Measurements from ENCODE around the gene SLK.

The SLK gene

DNA sequence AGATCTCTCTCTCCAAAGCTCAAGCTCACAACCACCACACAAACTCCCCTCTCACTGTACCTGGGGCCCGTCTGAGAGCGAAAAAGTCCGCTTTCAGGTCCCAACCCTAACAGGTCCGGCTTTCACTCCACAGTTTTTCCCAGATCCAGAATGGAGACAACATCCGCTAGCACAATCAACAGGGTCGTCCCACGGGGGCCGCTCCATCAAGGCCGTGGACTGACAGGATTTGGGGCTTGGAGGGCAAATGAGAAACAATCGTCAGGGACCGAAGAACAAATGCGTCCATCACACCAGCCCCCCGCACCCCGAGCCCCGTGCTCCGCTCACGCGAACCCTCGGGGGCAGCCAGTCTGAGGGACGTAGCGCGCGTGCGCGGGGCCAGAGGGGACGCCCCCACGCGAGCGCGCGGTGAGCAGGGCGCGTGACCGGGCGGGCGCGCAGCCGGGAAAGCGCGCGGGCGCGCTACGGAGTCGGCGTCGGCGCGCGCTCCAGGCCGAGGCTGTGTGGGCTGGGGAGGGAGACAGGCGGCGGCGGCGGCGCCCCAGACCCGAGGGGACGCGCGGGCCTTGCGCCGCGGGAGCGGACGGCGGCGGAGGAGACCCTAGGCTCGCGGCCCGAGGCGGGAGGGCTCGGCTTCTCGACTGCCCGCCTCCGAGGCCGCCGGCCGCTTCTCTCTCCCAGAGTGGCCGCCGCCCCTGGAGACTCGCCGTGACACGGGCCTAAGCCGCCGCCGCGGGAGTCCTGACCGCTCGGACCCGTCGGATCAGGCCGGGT is at the start of gene SLK:
SLK (plus strand) TSS at position 470 of the 777 bp plus-strand sequence. CDS start 606 bp downstream, outside the sequence.
- peak; percentile 62 to 72 (median 65) for DNase-seq (ENCODE audit: low read depth in 3 of 3)

DNA sequence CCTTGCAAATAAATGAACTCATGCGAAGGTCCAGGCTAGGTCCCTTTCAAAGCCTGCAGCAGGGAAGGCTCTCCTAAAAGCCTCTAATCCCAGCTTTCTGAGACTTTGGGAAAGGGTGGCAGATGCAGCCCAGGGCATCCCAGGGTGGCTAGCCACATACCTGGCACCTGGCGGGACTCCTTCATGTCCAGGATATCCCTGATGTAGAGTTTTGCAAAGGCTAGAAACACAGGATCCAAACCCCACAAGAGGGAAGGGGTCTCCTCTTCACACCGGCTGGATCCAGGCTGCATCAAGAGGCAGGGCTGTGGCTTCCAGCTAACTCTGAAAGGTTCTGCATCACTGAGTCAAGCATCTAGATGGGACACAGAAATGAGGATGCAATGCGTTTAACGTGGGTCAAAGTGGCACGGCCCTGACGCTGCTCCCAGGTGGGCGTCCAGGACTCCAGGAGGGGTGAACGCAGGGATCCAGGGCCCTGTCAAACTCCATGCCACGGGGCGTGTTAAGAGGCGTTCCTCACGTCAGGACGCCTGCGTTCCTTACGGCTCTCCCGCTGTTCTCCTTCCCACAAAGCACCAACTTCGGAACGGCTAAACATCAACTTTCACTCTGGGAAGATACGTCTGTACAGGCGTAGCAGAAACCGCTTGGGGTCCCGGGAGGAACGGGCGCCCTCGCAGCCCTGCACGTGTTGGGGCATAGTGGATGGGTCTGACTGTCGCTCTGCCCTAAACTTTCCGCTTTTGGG is 49.5 kb upstream of the SLK start:
- peak in 2 of 3 experiments; percentile 23 to 35 for DNase-seq (ENCODE audit: low read depth in 3 of 3)

DNA sequence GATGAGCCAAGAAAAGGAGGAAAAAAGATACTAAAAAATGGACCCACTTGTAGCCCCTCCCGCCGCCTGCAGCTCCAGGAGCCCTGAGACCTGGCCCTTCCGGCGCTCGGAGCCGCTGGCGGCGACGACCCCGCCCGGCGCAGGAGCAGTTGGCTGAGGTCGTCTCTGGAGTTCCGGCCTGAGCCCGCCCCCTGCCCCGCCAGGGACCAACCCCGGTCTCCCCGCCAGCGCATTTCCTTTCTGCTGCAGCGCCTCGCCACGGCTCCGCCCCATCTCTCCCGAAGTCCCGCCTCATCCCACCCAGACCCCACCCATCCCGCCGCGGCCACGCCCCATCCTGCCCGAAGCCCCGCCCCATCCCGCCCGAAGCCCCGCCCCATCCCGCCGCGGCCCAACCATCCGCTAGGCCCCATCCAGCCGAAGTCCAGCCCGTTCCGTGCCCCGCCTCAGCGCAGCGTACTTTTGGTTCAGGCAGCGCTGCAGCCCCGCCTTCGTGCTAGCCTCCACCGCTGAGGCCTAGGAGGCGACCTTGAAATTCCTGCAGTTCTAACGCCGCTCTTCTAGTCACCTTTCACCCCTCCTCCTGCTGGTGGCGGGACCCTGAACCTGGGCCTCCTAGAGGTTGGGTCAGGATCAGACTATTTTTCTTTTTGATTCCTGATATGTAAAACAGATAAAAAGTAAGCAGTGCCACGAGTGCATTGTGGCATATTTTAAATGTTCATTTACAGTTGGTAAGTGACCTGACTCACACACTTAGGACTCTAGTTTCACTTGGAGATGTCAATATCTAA is 48.7 kb upstream of the SLK start, which contains the start of gene STN1:
STN1 (minus strand) TSS at position 132 of the 794 bp plus-strand sequence. CDS start 590 bp downstream, outside the sequence.
- peak; percentile 88 to 94 (median 93) for DNase-seq (ENCODE audit: low read depth in 3 of 3)

DNA sequence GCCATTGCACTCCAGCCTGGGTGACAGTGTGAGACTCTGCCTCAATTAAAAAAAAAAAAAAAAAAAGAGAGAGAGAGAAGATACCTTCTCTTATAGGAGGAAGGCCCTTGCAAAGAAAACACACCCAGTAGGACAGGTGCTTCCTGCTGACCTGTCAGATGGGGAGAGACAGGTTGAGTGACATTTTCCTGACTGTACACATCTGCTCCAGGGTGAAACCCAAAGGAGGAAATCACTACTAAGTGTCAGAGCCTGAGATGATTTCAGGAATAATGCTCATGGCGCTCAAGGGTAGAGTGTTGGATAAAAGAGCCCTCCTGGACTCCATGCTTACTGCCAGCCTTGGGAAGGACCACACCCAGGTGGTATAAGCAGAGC is 47.3 kb upstream of the SLK start:
- DNase-seq (ENCODE audit: low read depth in 3 of 3): no peak

DNA sequence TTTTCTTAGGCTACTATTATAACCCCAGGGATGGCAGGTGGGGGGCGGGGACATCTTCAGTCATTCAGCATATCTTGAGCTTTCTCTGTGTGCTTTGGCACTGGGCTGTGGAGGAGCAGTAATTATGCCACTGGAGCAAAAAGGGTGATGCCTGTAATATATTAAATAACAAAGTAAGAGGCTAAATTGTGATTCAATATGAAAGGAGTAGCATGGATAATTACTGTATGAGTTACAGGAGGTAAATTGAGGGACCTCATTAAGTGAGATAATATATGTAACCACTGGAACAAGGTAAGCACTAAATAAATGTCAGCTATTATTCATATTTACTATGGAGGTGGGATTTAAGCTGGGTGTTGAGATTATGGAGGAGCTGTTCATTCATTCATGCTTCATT is 45.7 kb upstream of the SLK start:
- no peak for DNase-seq (ENCODE audit: low read depth in 3 of 3)

DNA sequence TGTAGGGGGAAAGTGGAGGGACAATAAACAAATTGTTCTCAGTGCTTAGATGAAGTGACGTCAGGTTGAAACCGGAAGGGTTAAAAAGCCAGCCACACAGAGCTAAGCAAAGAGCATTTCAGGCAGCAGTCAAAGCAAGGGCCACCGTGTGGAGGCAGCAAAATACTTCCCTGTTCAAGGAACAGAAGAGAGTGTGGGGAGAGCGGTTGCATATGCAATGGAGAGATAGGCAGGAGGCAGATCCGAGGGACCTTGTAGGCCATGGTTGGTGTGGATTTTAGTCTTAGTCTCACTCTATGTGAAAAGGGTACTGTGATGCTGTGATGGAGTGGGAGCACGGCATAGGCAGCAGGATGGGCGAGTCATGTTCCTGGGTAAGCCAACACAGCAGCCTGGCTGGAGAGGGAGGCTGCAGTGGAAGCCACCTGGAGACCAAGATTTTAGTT is 45.2 kb upstream of the SLK start:
- peak in 1 of 3 experiments; percentile 19 for DNase-seq (ENCODE audit: low read depth in 3 of 3)

DNA sequence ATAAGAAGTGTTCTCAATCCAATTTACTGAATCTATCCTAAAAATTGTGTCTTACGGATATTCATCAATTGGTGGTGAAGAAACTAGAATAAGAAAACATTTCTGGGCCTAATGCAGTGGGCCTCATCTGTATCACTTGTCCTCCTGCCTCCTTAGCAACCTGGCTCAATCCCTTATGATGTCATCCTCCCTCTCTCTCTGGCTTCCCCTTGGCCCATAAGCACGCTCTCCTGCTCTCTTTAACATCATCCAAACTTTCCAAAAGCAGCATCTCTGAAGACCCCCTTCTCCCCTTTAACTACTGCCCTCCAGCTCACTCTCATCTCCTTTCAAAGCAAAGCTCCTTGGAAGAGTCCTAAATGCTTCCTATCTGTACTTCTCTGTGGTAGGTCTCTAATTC is 44.3 kb upstream of the SLK start:
- no peak for DNase-seq (ENCODE audit: low read depth in 3 of 3)

DNA sequence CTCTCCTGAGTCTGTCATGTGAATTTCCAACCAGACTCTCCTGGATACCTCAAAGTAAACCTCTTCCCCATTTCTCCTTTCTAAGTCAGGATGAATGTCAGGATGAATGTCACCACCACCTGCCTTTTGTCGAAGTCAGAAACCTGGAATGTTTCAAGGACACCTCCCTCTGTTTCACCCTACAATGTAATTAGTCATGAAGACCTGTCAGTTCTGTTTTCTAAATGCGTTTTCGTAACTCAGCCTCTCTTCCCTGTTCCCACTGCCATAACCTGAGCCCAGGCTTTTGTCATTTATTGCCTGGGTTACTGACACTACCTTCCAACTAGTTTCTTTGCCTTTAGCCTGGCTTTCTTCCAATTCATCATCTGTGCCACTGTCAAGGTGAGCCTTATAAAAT is 43.4 kb upstream of the SLK start:
- DNase-seq (ENCODE audit: low read depth in 3 of 3): no peak

DNA sequence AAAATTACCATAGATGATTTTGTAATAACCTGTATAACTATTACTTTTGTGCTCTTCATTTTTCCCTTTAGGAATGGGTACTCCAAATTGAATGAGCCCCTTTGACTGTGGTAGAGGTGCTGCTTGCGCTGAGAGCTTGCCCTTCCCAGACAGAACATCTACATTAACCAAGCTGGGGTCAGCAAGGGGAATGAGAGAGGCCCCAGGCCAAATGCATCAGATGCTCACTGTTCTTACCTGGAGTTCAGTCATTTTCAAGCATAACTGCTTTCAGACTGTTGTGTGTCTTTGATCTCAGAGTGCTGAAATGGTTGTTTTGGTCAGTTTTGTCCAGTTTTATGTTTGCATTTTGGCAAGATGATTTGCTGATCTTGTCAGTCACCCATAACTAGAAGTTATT is 41.3 kb upstream of the SLK start:
- DNase-seq (ENCODE audit: low read depth in 3 of 3): no peak

DNA sequence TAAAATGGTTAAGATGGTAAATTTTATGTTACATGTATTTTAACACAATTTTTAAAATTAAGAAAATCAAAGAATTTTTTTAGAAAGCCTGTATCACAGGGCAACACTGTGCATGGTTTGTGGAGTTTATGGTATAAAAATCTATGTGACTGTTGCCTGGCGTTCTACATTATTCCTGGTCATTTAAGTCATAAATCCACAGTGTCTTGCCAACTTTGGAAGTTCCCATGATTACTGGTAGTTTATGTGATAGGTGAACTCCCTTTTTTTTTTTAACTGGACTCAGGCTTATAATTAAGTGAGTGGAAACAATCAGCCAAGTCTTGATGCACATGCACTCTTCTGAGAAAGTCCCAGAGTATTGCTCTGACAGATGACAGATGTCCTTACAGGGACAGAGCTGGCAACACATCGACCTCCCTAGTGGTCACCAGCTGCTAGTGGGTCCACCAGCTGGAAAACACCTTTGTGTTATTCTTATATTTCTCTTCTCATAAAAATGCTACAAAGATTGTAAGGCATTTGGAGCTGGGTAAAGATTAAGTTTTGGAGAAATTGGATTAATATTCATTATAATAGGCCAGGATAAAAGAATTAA is 40.1 kb upstream of the SLK start:
- no peak for DNase-seq (ENCODE audit: low read depth in 3 of 3)

DNA sequence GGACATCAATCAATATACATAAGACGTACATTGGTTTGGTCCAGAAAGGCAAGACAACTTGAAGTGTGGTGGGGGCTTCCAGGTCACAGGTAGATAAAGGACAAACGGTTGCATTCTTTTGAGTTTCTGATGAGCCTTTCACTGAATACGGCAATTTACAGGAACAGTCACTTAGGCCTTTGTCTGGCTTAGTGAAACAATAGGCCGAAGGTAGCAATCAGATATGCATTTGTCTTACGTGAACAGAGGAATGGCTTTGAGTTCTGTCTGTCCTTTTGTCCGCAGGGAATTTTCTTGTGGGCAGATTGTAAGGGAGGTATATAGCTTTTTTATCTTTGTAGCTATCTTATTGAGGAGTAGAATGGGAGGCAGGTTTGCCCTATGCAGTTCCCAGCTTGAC is 38.2 kb upstream of the SLK start:
- DNase-seq (ENCODE audit: low read depth in 3 of 3): no peak

DNA sequence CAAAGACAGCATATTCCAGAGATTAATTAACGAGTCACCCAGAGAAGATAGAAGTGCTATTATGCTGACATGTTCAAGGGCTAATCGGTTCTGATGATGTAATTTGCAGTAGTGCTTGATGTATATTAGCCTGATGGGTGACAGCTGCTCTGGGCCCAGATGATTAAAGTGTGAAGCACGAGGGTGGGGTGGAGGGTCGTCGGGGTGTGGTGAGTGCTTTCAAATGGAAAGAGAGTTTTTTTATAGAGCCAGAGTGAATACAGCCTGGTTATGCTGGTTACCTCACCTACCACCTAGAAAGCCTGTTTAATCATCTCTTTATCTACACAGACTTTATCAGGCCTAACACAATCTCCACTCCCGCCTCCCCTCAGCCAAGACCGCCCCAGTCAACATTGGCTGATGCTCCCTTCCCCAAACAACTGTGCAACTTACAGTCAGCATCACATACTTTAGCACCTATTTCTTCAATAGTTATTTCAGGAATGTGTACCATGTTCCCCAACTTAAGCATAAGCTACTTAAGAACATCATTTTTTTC is 37.5 kb upstream of the SLK start:
- DNase-seq (ENCODE audit: low read depth in 3 of 3): no peak

DNA sequence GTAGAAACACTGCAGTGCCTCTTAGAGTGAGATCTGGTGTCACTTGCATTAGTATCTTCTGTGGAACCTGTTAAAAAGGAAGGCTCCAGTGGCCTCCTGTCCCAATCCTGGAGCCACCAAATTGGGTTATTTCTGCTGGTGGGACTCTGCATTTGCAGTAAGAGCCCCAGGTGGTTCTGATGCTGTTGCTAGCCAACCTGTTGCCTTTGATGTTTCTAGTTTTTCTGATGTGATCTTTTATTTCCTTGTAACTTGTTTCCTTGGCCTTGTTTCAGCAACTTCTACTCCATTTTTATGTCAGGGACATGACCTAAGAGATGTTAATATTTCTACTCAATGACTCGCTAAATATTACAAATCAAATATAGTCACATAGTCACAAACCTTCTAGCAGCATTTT is 36.5 kb upstream of the SLK start:
- DNase-seq (ENCODE audit: low read depth in 3 of 3): no peak

DNA sequence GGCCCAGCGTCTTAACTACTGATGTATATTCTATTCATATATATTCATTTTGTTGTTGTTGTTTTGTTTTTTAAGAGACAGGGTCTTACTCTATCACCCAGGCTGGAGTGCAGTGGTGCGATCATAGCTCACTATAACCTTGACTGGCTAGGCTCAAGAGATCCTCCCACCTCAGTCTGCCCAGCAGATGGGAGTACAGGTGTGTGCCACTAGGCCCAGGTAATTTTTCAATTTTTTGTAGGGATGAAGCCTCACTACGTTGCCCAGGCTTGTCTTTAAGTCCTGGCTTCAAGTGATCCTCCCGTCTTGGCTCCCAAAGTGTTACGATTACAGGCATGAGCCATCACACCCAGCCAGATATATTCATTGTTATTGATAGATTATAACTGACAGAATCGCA is 36.1 kb upstream of the SLK start:
- DNase-seq (ENCODE audit: low read depth in 3 of 3): no peak

DNA sequence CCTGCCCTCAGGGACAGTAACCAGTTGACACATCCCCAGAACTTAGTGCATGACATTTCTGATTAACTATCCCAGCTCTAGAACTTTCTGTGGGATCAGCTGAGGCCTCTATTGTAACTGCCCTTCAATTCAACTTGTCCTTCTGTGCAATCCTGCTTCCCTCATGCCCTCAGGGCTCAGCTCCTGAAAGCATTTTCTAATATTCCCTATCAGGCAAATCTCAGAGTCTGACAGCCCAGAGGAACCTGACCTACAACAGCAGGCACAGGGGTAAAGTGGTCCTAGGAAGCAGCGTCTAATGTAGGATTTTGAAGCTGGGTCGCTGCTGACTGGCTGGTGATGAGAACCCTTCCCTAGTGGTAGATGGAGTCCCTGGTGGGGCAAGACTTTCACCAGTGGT is 35.3 kb upstream of the SLK start:
- no peak for DNase-seq (ENCODE audit: low read depth in 3 of 3)

DNA sequence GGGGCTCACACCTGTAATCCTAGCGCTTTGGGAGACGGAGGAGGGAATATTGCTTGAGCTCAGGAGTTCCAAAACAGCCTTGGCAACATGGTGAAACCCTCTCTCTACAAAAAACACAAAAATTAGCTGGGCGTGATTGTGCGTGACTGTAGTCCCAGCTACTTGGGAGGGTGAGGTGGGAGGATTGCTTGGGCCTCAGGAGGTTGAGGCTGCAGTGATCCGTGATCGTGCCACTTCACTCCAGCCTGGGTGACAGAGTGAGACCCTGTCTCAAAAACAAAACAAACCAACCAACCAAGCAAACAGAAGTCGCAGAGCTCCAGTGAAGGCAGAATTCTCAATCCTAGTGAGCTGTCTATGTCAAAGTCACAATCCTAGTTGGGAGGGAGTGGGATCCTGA is 34.7 kb upstream of the SLK start:
- DNase-seq (ENCODE audit: low read depth in 3 of 3): no peak

DNA sequence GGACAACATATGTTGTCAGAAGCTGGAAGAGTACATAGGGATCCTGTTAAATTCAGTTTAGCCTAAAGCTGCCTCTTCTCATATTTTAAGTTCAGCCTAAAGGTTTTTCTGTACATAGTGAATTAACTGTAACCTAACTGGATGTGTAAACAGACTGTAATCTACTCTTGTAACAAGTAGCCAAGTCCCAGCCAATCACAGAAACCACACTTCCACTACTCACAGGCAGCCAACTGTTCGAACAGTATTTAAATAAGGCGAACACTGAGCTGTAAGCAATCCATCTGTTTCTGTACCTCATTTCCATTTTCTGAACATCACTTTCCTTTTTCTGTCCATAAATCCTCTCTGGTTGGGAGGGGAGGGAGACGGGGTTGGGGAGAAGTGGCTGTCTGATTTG is 34.0 kb upstream of the SLK start:
- DNase-seq (ENCODE audit: low read depth in 3 of 3): no peak

DNA sequence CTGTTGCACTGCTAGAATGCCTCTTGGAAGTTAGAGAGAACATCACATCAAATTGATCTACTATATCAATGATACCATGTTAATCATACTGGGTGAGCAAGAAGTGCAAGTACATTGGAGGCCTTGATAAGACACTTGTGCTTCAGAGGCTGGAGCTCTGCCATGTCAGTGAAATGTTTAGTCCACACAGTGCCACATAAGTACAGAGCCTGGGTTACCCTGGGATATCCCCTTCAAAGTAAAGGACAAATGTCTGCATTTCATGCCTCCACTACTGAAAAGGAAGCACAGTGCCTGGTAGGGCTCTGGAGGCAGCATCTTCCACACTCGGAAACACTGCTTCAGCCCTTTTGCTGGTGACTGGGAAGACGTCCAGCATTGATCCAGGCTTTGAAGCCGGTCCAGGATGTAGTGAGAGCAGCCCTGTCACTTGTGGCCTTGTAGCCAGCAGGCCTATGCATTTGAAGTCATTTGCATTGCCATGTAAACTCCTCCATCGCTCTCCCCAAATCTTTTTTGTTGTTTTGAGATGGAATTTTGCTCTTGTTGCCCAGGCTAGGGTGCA is 33.3 kb upstream of the SLK start:
- no peak for DNase-seq (ENCODE audit: low read depth in 3 of 3)

DNA sequence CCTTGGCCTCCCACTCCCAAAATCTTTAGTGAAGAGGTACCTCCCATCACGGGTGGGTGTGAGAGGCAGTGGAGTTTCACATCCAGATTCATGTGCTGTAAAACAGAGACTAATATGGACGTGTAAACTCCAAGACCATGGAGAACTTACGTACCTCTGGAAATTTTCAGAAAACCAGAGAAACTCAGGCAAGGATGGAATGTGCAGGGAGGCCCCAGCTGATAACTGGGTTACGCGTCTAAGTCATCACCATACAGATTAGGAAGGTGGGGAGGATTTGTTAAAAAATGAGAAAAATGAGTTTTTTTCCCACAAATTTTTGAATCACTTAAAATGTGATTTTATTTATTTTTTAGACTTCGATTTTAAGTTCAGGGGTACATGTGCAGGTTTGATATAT is 32.6 kb upstream of the SLK start:
- DNase-seq (ENCODE audit: low read depth in 3 of 3): no peak

DNA sequence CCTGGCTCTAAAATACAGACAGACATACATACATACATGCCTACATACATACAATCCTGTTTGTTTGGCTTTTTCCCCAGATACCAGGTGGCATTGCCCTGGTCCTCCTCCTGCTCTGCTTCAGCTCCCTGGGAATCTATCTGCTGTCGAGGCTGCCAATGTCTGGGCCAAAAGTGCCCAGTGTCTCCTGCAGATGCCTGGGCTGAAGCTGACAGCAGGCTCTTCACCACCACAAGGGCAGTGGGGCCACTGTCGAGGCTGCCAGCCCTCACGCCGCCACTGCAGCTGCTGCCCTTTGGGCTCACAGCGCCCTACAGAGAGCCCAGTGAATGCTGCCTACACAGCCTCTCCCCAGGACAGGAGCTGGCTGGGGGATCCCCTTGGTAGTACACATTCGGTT is 30.9 kb upstream of the SLK start:
- DNase-seq (ENCODE audit: low read depth in 3 of 3): no peak

DNA sequence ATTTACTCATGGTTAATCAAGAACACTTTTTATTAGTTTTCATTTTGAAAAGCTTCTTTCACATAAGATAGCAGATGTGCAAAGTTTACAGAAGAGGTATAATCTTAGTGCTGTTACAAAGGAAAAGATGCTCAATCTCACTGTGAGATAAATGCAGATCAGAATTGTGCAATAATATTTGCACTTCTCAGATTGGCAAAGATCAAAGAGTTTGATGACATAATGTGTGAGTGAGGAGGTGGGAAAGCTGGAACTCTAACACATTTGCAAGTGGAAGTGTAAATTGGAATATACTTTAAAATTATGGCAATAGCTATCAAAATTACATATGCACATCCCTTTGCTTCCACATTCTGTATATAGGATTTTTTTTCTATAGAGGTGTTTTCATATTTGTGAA is 27.4 kb upstream of the SLK start:
- no peak for DNase-seq (ENCODE audit: low read depth in 3 of 3)

Data from stimulated activated CD4-positive, alpha-beta T cell treated with anti-CD3 and anti-CD28 coated beads, TNF-alpha, amount 100 ng/mL, for 24 hours (primary cell).